WTC11 (cell line): ENCODE results near the gene PROK2. TPM values are rescaled to one million over a fixed set of nuclear protein-coding genes. Genes with fewer than 3 reads are reported as not detected.

ENCODE experiments used
- ATAC-seq: fragments of 200-7000 bp; cut with Tn5 transposase; 2 replicates; pipeline ENCODE4 v1.10.0; 2021; ENCODE audit warnings: mild to moderate bottlenecking, moderate library complexity
- CTCF ChIA-PET: fragments of 300-600 bp; sonication (Branson Sonifier 250); formaldehyde crosslinking; loops from one replicate; lab custom pipeline; 2021; ENCODE audit warnings: antibody characterized with exemption; lab: Charles Lee
- POLR2A ChIA-PET: fragments of 350-600 bp; sonication (Branson Sonifier 250); formaldehyde crosslinking; loops from one replicate; lab custom pipeline; 2021; ENCODE audit warnings: antibody characterized with exemption; lab: Charles Lee
- DNase-seq: peaks from one replicate; pipeline ENCODE4 v3.0.0; 2021; ENCODE audit warnings: low spot score
- H3K27ac Mint-ChIP-seq: 2 replicates; pipeline ENCODE4 v1.8.0; 2021; ENCODE audit warnings: mixed read lengths
- H3K27me3 Mint-ChIP-seq: 2 replicates; pipeline ENCODE4 v1.8.0; 2021; ENCODE audit warnings: low read depth, mild to moderate bottlenecking, moderate library complexity, mixed read lengths
- H3K36me3 Mint-ChIP-seq: 2 replicates; pipeline ENCODE4 v1.8.0; 2021; ENCODE audit warnings: mixed read lengths
- H3K4me1 Mint-ChIP-seq: 2 replicates; pipeline ENCODE4 v1.8.0; 2022; ENCODE audit warnings: mixed read lengths
- H3K4me3 Mint-ChIP-seq: 2 replicates; pipeline ENCODE4 v1.8.0; 2021; ENCODE audit warnings: mild to moderate bottlenecking, moderate library complexity, mixed read lengths
- H3K9me3 Mint-ChIP-seq: 2 replicates; pipeline ENCODE4 v1.8.0; 2021; ENCODE audit warnings: mixed read lengths
- JUN ChIP-seq: sonication (generic); formaldehyde crosslinking; IDR thresholded peaks from 2 replicates; pipeline ENCODE4 v1.8.0; 2023; ENCODE audit warnings: mild to moderate bottlenecking, missing genetic modification reagents
- KAT7 ChIP-seq: sonication (generic); formaldehyde crosslinking; IDR thresholded peaks from 2 replicates; pipeline ENCODE4 v1.8.1; 2023; ENCODE audit warnings: missing genetic modification reagents, mild to moderate bottlenecking, borderline replicate concordance
- NFE2L1 ChIP-seq: sonication (generic); formaldehyde crosslinking; IDR thresholded peaks from 2 replicates; pipeline ENCODE4 v1.8.1; 2023; ENCODE audit warnings: missing genetic modification reagents
- OVOL2 ChIP-seq: fragments of 250-450 bp; sonication (Bioruptor Pico); IDR thresholded peaks from 2 replicates; pipeline ENCODE4 v1.9.0; 2021; ENCODE audit warnings: mild to moderate bottlenecking, borderline replicate concordance
- PRRX2 ChIP-seq: fragments of 250-450 bp; sonication (Bioruptor Pico); IDR thresholded peaks from 2 replicates; pipeline ENCODE4 v1.8.0; 2021; ENCODE audit warnings: mild to moderate bottlenecking
- SMAD3 ChIP-seq: sonication (generic); formaldehyde crosslinking; IDR thresholded peaks from 2 replicates; pipeline ENCODE4 v1.8.0; 2022; ENCODE audit warnings: missing genetic modification reagents, mild to moderate bottlenecking, borderline replicate concordance
- SP1 ChIP-seq: sonication (generic); formaldehyde crosslinking; conservative IDR thresholded peaks from 2 replicates; pipeline ENCODE4 v1.8.1; 2022; ENCODE audit warnings: missing genetic modification reagents
- ZNF138 ChIP-seq: sonication (generic); formaldehyde crosslinking; conservative IDR thresholded peaks from 2 replicates; pipeline ENCODE4 v1.8.1; 2022; ENCODE audit warnings: mild to moderate bottlenecking, moderate library complexity, missing genetic modification reagents
- ZNF232 ChIP-seq: sonication (generic); formaldehyde crosslinking; IDR thresholded peaks from 2 replicates; pipeline ENCODE4 v1.8.0; 2022; ENCODE audit warnings: mild to moderate bottlenecking, missing genetic modification reagents
- ZNF396 ChIP-seq: fragments of 250-450 bp; sonication (Bioruptor Pico); IDR thresholded peaks from 2 replicates; pipeline ENCODE4 v1.8.0; 2021; ENCODE audit warnings: mild to moderate bottlenecking, moderate library complexity, borderline replicate concordance
- total RNA-seq: library from RNA; stranded (reverse); gene quantifications from 3 replicates; pipeline ENCODE4 v1.2.3, GENCODE V29; 2021
- TF ChIP-seq, protein P1 (sequence below): fragments of 250-450 bp; sonication (Bioruptor Pico); conservative IDR thresholded peaks from 2 replicates; pipeline ENCODE4 v1.9.0; 2021; ENCODE audit warnings: mild to moderate bottlenecking
- TF ChIP-seq, protein P2 (sequence below): sonication (generic); formaldehyde crosslinking; IDR thresholded peaks from 2 replicates; pipeline ENCODE4 v1.8.1; 2022; ENCODE audit warnings: mild to moderate bottlenecking, moderate library complexity, missing genetic modification reagents
- TF ChIP-seq, protein P3 (sequence below): fragments of 200-600 bp; IDR thresholded peaks from 2 replicates; pipeline ENCODE4 v1.8.0; 2022; ENCODE audit warnings: antibody characterized with exemption
- TF ChIP-seq, protein P4 (sequence below): sonication (generic); formaldehyde crosslinking; IDR thresholded peaks from 2 replicates; pipeline ENCODE4 v1.8.0; 2022; ENCODE audit warnings: missing genetic modification reagents
- TF ChIP-seq, protein P5 (sequence below): sonication (generic); formaldehyde crosslinking; IDR thresholded peaks from 2 replicates; pipeline ENCODE4 v1.8.1; 2022; ENCODE audit warnings: low read depth, mild to moderate bottlenecking, moderate library complexity, missing genetic modification reagents, borderline replicate concordance
- TF ChIP-seq, protein P6 (sequence below): sonication (generic); formaldehyde crosslinking; IDR thresholded peaks from 2 replicates; pipeline ENCODE4 v1.8.1; 2023; ENCODE audit warnings: mild to moderate bottlenecking, missing genetic modification reagents, moderate library complexity
- TF ChIP-seq, protein P7 (sequence below): sonication (generic); formaldehyde crosslinking; IDR thresholded peaks from 2 replicates; pipeline ENCODE4 v1.8.1; 2022; ENCODE audit warnings: mild to moderate bottlenecking, missing genetic modification reagents, moderate library complexity, borderline replicate concordance

Gene PROK2
- total RNA-seq, 1 experiment from 2014 or later: 0.92 TPM

DNA sequence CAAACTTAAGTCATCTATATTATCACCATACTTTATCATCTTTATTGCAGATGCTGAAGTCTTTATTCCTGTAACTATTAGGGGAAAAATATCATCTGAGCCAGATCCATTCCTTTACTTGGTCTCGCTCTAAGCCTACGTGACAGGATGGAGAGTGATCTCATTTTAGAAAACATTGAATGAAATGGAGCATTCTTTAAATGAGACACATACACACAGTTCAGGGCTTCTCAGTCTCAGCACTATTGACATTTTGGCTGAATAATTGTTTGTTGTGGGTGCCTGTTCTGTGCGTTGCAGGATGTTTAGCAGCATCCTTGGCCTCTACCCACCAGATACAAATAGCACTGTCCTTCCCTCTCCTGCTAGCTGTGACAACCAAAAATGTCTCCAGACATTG, 36.2 kb upstream of the PROK2 start (continued):
- TF ChIP-seq, protein P1, sequence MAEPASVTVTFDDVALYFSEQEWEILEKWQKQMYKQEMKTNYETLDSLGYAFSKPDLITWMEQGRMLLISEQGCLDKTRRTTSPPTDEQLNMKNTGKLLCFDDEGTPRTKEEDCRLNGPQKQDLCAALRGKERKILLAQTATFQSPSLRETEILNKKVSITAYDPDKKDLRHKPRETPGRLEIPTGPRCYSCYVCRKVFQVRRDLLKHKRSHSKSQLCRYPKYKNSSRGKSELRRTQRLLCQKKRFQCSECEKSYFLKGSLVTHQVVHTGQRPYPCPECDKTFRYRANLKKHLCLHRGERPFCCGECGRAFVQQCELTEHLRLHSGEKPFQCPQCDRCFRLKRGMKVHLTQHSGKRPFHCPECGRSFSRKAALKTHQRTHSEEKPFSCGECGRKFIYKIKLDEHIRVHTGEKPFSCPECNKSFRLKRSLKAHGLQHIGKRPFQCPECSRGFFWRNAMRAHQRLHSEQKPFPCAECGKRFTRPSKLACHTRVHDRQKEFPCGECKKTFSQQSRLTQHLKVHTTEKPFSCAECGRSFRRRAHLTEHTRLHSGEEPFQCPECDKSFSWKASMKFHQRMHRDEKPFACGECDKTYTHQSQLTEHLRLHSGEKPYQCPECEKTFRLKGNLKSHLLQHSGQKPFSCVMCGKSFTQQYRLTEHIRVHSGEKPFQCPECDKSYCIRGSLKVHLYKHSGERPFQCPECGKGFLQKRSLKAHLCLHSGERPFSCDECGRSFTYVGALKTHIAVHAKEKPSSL (CRISPR knock-in tag): no peak

DNA sequence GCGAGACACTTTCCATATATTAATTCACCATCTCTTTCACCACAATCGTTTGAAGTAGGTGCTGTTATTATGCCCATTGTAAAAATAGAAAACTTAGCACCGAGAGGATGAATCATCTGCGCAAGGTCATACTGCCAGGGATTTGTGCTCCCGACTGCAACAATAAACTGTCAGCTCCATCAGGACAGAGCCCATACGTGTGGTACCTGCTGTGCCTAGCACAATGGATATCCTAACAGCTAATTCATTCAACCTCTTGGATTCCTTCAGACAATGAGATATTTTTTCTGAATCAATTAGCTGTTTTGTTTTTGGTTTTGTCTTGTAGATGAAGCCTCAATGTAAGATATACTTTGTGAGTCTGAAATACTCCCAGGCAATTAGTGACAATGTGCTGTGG, 32.3 kb upstream of the PROK2 start:
- peaks cover 96% of the 10 kb centered on the region for H3K27me3 Mint-ChIP-seq
- CTCF ChIA-PET: interaction anchor here (1.0 to 2.7 kb wide), 2 partner anchors 89 to 136 kb away, joined by 3 to 9 read pairs; no protein-coding TSS in a partner anchor
- TF ChIP-seq SP1 (CRISPR knock-in tag) (no peak), JUN (CRISPR knock-in tag) (no peak), PRRX2 (no peak), OVOL2 (no peak), ZNF396 (CRISPR knock-in tag) (no peak)
- TF ChIP-seq, protein P2, sequence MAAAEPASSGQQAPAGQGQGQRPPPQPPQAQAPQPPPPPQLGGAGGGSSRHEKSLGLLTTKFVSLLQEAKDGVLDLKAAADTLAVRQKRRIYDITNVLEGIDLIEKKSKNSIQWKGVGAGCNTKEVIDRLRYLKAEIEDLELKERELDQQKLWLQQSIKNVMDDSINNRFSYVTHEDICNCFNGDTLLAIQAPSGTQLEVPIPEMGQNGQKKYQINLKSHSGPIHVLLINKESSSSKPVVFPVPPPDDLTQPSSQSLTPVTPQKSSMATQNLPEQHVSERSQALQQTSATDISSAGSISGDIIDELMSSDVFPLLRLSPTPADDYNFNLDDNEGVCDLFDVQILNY (CRISPR knock-in tag): no peak
- TF ChIP-seq, protein P3, sequence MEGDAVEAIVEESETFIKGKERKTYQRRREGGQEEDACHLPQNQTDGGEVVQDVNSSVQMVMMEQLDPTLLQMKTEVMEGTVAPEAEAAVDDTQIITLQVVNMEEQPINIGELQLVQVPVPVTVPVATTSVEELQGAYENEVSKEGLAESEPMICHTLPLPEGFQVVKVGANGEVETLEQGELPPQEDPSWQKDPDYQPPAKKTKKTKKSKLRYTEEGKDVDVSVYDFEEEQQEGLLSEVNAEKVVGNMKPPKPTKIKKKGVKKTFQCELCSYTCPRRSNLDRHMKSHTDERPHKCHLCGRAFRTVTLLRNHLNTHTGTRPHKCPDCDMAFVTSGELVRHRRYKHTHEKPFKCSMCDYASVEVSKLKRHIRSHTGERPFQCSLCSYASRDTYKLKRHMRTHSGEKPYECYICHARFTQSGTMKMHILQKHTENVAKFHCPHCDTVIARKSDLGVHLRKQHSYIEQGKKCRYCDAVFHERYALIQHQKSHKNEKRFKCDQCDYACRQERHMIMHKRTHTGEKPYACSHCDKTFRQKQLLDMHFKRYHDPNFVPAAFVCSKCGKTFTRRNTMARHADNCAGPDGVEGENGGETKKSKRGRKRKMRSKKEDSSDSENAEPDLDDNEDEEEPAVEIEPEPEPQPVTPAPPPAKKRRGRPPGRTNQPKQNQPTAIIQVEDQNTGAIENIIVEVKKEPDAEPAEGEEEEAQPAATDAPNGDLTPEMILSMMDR: no peak
- TF ChIP-seq, all 79 proteins: peak for 0
- H3K4me1 Mint-ChIP-seq: peaks cover 23% of the 10 kb centered on the region
- no peak overlapping the region for H3K27ac Mint-ChIP-seq
- no peak overlapping the region for H3K4me3 Mint-ChIP-seq
- H3K36me3 Mint-ChIP-seq: no peaks in the 10 kb centered on the region
- DNase-seq (no peak), ATAC-seq (peak; percentile 88)
- POLR2A ChIA-PET: no interaction called here
- no peaks in the 10 kb centered on the region for H3K9me3 Mint-ChIP-seq

DNA sequence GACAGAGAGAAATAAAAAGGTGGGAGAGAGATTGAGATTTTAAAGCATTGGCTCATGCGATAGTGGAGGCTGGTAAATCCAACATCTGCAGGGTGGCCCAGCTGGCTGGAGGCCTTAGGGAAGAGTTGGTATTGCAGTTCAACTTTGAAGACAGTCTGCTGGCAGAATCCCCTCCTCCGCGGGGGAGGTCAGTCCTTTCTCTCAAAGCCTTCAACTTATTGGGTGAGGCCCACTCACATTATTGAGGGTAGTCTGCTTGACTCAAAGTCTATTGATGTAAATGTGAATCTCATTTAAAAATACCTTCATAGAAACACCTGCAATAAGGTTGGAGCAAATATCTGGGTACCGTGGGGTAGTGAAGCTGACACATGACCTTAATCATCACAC, 31.8 kb upstream of the PROK2 start:
- Mint-ChIP-seq H3K9me3 (no peaks in the 10 kb centered on the region), H3K4me3 (no peak overlapping the region), H3K36me3 (no peaks in the 10 kb centered on the region), H3K4me1 (peaks cover 23% of the 10 kb centered on the region), H3K27me3 (peaks cover 96% of the 10 kb centered on the region), H3K27ac (no peak overlapping the region)
- ChIA-PET CTCF (interaction anchor here (1.0 to 2.7 kb wide), 2 partner anchors 88 to 136 kb away, joined by 3 to 9 read pairs; no protein-coding TSS in a partner anchor), POLR2A (no interaction called here)
- ATAC-seq: peak; percentile 49; the same call in 1 of the 2 replicates
- no peak for DNase-seq
- TF ChIP-seq ZNF138 (no peak), NFE2L1 (CRISPR knock-in tag) (no peak), ZNF232 (CRISPR knock-in tag) (no peak), JUN (CRISPR knock-in tag) (no peak), SP1 (CRISPR knock-in tag) (no peak), SMAD3 (CRISPR knock-in tag) (no peak), KAT7 (CRISPR knock-in tag) (no peak)
- TF ChIP-seq, protein P4, sequence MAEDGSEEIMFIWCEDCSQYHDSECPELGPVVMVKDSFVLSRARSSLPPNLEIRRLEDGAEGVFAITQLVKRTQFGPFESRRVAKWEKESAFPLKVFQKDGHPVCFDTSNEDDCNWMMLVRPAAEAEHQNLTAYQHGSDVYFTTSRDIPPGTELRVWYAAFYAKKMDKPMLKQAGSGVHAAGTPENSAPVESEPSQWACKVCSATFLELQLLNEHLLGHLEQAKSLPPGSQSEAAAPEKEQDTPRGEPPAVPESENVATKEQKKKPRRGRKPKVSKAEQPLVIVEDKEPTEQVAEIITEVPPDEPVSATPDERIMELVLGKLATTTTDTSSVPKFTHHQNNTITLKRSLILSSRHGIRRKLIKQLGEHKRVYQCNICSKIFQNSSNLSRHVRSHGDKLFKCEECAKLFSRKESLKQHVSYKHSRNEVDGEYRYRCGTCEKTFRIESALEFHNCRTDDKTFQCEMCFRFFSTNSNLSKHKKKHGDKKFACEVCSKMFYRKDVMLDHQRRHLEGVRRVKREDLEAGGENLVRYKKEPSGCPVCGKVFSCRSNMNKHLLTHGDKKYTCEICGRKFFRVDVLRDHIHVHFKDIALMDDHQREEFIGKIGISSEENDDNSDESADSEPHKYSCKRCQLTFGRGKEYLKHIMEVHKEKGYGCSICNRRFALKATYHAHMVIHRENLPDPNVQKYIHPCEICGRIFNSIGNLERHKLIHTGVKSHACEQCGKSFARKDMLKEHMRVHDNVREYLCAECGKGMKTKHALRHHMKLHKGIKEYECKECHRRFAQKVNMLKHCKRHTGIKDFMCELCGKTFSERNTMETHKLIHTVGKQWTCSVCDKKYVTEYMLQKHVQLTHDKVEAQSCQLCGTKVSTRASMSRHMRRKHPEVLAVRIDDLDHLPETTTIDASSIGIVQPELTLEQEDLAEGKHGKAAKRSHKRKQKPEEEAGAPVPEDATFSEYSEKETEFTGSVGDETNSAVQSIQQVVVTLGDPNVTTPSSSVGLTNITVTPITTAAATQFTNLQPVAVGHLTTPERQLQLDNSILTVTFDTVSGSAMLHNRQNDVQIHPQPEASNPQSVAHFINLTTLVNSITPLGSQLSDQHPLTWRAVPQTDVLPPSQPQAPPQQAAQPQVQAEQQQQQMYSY (CRISPR knock-in tag): no peak
- TF ChIP-seq, protein P5, sequence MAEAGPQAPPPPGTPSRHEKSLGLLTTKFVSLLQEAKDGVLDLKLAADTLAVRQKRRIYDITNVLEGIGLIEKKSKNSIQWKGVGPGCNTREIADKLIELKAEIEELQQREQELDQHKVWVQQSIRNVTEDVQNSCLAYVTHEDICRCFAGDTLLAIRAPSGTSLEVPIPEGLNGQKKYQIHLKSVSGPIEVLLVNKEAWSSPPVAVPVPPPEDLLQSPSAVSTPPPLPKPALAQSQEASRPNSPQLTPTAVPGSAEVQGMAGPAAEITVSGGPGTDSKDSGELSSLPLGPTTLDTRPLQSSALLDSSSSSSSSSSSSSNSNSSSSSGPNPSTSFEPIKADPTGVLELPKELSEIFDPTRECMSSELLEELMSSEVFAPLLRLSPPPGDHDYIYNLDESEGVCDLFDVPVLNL: no peak
- TF ChIP-seq, protein P3: no peak
- TF ChIP-seq, protein P6, sequence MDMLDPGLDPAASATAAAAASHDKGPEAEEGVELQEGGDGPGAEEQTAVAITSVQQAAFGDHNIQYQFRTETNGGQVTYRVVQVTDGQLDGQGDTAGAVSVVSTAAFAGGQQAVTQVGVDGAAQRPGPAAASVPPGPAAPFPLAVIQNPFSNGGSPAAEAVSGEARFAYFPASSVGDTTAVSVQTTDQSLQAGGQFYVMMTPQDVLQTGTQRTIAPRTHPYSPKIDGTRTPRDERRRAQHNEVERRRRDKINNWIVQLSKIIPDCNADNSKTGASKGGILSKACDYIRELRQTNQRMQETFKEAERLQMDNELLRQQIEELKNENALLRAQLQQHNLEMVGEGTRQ (CRISPR knock-in tag): no peak
- TF ChIP-seq, protein P7, sequence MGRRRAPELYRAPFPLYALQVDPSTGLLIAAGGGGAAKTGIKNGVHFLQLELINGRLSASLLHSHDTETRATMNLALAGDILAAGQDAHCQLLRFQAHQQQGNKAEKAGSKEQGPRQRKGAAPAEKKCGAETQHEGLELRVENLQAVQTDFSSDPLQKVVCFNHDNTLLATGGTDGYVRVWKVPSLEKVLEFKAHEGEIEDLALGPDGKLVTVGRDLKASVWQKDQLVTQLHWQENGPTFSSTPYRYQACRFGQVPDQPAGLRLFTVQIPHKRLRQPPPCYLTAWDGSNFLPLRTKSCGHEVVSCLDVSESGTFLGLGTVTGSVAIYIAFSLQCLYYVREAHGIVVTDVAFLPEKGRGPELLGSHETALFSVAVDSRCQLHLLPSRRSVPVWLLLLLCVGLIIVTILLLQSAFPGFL: no peak
